ENCODE data around the gene FEZ2. TPM values are rescaled to one million over a fixed set of nuclear protein-coding genes. Genes with fewer than 3 reads are reported as not detected.

FEZ2 gene
- total RNA-seq, 1 donor from 2014 or later: 76.8 TPM

DNA sequence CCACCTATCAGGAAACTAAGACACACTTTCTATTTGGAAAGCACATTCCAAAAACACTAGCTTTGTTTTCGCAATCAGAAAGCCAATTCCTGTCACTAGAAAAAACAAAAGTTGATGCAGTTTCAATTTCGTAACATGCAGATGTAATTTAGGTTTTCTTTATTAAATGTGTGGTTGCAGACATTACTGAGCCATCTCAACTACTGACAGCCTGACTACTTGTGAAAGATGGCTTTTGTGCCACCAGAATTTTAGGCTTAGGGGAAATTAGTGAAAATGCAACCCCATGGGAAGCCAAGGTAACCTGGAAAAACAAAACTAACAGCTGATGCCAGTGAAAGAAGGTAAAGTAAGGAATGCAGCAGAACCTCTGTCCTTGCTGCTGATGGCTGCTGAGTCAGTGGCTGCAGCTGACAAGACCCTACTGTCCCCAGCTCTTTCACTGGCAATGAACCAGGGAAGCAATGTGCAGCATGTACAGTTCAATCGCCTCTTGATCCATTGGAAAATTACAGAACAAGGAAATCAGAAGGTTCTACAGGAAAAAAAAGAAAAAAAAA is 34.9 kb downstream of the FEZ2 start:
- DNase-seq (ENCODE audit: low read depth): no peak

DNA sequence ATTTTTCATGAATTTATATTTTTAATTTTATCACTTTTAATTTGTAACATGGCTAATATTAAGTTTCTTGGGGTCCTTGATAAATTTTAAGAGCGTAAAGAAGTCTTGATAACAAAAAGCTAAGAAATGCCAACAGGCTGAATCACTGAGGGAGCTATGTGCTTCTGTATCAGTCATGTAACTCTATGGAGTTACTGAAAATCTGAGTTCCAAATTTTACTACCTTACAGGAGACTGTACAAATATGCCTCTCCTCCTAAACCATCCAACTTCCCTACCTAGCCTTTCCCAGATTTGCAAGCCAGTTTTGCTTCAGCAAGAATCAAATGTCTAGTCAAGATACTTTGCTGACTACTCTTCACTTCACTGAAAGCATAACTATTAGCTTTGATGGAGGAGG is 35.7 kb downstream of the FEZ2 start:
- no peak for DNase-seq (ENCODE audit: low read depth)

DNA sequence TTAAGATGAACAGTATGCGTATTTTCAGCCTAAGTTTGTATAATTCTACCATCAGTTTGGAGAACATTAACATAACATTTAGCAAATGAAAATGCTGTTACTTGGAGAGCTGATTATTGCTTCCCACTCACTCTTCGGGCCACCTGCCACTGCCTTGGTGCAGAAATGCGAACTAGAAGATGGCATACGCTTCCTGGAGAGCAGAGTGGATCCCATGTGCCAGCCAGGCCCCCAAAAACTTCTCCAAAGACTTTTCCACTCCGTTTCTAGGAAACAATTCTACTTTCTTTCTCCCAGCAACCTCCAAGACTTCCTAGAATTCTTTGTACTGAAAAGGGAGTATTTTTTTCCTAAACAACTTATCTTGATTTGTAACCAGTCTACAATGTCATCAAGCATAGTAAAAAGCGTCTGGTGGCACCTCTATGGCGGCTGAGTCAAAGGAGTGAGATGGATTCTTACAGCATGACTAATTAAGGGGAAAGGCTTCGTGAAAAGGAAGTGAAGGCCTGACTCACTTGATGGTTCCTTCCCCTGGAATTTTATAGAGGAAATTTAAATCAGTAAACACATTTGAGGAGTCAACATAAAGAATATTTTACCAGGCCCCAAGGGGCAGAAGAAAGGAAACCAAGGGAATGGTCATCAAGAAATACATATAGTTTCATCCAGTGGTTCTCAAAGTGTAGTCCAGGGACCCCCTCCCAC is 36.6 kb downstream of the FEZ2 start:
- peak; percentile 68 for DNase-seq (ENCODE audit: low read depth)

DNA sequence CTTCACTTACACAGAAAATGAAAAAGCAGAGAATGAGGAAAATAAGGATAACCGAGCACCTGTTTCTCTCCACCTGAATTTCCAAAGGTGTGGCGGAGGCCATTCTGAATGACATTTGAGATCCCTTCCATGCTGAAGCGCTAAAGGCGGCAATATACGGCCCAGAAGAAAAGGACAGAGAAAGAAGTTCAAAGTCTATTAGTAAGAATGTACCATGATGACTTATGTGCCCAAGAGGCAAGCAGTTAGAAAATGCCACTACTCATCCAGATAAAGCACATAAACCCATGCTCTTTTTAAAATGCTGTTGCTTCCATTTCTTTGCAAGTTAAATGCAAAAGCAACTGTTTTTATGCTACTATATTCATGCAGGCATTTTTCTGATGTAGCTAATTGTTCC is 37.2 kb downstream of the FEZ2 start:
- no peak for DNase-seq (ENCODE audit: low read depth)

DNA sequence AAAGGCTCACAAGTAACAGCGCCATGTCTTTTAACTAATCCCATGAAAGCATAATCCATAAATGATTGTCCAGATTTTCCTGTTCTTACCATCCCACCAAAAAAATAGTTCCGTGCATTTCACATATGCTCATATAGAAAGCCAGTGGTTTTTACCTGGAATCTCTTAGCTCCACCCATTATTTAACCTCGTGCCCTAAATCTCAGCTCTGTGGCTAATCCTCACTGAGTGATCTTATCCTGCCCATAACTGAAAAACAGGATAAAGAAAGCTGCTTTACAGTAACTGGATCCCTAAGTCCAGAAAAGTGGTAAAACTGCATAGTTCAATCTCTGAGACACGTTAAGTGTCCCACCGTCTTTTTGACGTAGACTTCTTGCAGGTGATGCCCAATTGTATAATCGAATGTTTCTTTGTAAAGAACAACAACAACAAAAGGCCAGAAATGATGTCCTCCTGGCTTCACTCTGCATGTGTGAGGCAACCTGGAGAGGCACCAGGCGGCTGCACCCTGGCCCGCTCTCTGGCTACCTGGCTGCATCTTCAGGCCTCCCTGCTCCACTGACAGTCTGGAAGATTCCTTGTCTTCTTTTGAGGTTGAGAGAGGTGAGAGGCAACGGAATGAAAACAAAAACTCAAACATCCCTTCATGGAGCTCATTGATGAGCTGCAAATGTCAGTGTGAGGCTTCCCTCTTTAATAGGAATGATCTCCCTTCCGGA is 38.6 kb downstream of the FEZ2 start:
- no peak for DNase-seq (ENCODE audit: low read depth)

DNA sequence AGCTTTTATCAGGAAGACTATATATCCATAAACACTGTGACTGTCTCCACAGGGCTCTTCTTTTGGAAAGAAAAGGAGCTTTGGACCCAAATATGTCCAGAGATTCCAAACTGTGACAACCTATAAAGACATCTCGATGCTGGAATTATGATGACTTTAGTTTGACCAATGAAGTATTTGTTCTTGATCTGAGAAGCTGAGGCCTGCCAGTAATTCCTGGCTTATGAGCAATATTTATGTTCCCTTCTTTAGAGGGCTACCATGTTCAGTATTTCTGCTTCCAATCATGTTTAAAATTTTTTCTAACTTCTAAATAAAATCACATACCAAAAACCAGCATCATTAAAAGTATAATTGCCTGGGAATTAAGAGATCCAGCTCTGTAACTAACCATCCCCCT is 41.1 kb downstream of the FEZ2 start:
- no peak for DNase-seq (ENCODE audit: low read depth)

DNA sequence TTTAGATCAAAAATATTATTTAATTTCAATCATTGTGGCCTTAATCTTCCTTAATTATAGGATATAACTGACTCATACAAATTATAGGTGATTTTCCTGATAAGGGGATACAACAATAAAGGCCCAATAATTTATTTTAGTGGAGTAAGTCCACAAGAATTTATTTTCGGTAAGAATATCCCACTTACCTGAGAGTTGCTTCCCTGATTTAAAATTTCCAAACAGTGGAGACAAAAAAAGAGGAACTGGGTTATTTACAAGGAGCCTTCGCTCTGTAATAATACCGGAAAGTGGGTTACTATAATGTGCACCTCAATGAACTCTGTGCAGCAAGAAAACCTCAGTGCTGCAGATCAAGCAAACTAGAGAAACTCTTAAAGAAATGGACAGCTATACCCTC is 42.2 kb downstream of the FEZ2 start:
- DNase-seq (ENCODE audit: low read depth): no peak

DNA sequence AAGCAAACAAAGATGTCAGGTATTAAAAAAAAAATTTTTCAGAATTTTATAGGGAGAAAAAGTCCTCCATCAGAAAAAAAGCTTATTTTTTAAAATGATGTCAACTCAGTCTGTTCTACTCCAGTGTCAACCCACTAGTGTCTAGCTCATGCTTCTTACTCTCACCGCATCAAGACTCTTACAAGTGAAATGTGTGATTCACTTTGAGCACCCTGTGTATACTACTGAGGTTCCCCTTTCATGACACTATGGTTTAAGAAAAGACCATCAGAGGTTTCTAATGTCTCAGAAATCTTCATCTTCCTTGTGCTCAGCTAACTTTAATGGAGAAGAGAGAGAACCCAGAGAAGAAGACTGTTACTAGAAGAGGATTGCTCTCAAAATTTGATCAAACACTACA is 43.4 kb downstream of the FEZ2 start:
- no peak for DNase-seq (ENCODE audit: low read depth)

DNA sequence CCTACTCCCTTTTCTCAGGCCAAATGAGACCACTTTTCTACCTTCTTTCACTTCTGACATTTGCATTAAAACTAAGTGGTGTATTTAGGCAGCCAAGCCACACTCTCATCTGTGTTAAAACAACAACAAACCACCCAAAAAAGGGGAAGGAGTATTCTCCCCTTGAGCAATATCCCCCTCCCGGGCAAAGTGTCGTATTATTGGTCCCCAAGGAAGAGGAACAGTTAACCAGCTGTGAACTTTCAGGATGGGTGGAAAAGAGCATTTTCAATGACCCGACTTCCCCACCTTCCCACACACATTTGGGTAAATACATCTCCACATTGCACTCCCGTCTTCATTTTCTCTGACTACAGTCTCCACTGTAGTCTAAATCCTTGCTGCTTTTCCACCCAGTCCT is 44.3 kb downstream of the FEZ2 start:
- no peak for DNase-seq (ENCODE audit: low read depth)

DNA sequence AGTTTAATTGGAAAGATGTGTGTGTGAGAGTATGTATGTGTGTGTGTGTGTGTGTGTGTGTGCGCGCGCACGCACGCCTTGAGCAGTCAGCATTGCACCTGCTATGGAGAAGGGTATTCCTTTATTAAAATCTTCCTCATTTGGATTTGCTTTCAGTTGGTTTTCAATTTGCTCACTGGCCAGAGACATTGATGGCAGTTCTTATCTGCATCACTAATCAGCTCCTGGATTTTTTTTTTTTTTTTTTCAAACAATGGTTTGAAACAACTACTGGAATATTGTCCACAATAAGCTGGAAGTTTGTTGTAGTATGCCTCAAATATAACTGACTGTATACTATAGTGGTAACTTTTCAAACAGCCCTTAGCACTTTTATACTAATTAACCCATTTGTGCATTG is 48.0 kb downstream of the FEZ2 start:
- no peak for DNase-seq (ENCODE audit: low read depth)

DNA sequence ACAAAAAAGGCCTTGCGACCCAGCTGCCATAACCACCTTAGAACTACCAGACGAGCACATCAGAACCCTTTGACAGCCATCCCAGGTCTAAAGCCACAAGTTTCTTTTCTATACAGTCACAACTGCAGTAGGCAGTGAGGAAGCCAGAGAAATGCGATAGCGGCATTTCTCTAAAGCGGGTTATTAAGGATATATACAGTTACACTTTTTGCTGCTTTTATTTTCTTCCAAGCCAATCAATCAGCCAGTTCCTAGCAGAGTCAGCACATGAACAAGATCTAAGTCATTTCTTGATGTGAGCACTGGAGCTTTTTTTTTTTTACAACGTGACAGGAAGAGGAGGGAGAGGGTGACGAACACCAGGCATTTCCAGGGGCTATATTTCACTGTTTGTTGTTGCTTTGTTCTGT is 48.8 kb downstream of the FEZ2 start:
- no peak for DNase-seq (ENCODE audit: low read depth)

DNA sequence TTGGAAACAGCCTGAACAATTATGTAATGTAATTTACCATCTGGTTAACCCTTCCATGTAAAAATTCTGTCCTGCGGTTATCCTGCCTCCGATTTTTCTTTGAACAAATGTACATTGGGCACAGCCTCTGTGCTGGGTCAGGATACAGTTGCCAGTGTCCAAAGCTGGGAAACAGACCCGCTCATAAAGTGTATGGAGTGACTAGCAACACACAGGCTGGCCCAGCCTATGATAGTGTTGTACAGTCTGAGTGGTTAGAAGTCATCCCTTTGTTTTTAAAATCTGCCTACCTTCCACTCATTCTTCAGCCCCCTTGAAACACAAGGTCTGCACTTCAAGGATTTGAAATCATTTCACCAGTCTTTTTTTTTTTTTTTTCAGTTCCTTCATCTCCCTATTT is 50.1 kb downstream of the FEZ2 start:
- no peak for DNase-seq (ENCODE audit: low read depth)

DNA sequence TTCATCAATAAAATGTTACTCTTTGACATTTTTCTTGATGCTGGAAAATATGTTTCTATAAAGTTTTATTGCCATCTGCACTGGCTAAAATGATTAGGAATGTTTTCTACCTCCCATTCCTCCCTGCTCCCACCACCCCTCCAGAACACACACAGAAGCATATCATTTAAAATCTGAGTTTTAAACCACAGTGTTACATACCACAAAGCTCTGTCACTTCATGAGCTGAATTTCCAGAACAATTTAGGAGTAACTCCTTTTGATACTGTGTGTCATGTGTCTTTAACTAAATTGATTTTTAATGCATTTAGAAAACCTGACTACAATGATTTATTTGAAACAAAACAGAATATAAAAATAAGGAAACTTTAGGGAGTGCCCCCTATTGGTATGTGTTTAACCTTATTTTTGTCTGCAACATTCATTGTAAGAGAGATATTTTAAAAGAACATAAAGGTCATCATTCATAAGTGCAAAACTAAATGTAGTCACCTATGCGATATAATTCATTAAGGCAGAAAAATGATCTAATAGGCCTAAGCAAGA is 52.0 kb downstream of the FEZ2 start:
- no peak for DNase-seq (ENCODE audit: low read depth)

DNA sequence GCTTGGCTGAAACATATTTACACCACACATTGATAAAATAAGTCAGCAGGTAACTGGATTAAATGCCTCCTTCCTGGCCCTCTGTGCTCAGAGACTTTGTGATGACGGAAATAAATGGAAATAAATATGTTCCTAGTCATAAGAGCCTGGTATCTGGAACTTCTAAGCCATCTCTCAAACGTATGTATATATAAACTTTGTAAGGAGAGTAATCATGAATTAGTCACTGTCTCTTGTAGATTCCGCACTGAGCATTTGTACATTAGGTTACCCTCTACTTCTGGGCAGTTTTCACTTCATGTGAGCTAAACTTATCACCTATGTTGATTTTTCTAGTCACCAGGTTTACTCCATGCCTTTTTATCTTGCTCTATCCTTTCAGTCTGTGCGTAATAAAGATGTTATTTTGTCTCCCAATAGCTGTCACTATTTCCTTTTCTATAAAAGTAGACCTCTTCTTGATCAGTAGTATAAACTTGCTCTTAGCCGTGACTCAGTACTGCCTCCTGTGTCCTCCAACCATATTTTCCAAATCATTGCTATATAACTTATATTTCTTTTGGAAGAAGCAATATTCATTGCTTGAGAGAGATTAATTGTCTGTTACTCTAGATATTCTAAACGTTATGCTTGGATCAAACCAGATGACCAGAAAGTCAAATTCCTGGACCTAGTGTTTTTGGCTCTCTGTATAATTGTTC is 53.2 kb downstream of the FEZ2 start:
- no peak for DNase-seq (ENCODE audit: low read depth)

DNA sequence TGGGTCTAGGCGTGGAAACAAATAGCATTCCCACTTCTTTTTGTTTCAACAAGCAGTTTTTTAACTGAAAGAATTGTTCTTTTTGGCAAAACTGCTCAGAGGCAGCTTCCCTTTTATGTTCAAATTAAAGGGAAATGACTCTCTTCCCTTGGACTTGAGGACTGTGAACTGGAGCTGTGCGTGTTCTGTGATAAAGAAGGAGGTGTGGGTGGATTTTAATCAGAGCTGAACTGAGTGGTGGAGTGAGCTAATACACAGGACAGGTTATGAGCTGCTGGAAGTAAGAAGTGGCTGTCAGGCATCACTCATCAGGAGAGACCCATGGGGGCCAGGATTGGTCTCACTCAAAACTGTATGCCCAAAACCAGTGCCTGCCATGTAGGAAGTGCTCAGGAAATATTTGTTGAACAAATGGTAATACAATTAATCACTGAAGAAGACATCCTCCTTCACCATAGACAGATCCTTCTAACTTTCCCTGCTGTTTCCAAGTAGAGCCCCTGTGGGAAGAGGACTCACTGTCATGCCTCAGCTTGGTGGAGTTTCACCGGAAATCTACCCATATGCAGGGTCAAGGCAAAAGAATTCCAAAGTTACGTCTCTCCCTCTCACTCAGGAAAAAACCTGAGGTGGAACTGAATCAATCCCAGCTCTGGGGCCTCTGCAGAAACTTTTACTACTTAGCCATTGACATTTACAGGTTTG is 55.9 kb downstream of the FEZ2 start:
- DNase-seq (ENCODE audit: low read depth): no peak

DNA sequence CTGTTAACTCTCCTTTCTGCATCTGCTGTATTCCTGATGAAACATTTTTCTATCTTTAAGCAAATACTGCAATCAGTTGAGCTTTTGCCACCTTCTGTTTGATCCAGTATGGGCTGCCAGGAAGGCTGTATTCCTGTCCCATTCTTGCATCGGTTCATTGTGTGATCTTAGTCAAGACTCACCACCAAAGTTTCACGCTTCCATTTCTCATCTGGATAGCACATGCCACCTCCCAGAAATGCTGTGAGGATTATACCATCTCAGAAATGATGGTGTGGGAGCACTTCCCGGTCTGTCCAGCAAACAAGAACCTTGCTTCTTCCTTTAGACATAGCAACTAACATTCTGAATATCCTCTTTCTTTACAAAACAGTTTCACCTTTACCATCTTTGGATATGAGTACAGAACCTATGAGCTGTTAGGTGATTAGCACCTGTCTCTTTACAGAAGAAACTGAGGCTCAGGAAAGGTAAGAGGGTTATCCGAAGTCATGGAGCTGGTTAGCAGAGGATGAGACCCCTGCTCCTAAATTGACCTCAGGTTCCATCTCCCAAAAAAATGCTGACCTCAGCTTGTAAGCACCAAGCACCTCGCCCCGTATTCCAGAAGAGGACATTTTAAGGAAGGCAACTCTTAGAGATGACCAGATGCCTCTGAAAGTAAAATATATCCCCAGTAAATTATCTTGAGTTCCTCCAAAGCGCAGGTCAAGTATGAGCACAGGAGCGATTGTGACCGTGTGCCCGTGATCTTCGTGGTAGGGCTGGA is 56.8 kb downstream of the FEZ2 start:
- DNase-seq (ENCODE audit: low read depth): no peak

DNA sequence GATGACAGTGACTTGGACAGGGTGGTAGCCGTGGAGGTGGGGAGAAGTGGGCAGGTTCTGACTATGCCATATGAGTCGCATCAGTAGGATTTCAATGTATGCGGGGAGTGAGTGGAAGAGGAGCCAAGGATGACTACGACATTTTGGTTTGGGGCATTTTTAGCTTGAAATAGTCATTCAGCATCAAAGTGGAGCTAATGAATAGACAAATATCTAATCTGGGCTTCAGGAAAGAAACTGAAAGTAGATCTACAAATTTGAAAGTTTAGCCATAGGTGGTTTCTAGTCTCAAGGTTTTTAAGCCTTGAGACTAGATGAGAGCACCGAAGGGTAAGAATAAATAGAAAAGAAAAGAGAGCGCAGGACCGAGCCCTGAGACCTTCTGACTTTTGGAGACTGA is 58.3 kb downstream of the FEZ2 start:
- no peak for DNase-seq (ENCODE audit: low read depth)

DNA sequence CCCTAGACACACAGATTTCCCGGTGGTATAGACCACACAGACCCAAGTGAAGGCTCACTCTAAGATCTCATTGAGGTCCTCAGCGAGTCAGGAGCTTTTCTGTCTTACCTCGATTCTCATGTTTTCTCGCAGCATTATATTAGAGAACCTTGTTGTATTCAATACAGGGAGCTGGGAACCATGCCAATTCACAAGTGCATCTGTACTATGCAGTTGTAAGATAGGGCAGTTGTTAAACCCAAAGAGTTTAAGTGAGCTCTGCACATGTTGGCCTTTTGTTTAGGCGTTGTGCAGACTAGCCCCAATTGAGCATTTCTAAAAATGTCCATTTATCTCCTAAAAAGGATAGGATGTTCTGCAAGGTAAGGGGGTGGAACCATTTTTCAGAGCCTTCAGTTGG is 59.6 kb downstream of the FEZ2 start:
- DNase-seq (ENCODE audit: low read depth): no peak

DNA sequence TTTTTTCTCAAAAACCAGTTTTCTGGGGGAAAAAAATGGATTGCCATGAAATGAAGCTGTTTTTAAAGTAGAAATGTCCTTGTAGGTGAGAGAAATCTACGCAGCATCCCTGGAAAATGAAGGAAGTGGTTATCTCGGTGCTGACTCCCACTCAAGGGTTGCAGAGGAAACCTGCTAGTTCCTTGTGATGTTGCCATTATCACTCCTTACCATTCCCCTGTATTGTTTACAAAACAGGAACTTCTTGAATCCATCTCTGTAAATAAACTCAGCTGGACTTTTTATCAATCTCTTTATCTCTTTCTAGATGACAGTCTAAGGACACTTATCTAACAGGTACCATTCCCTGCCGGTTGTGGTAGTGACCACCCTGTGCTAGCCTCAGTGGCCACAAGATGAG is 61.2 kb downstream of the FEZ2 start:
- no peak for DNase-seq (ENCODE audit: low read depth)

DNA sequence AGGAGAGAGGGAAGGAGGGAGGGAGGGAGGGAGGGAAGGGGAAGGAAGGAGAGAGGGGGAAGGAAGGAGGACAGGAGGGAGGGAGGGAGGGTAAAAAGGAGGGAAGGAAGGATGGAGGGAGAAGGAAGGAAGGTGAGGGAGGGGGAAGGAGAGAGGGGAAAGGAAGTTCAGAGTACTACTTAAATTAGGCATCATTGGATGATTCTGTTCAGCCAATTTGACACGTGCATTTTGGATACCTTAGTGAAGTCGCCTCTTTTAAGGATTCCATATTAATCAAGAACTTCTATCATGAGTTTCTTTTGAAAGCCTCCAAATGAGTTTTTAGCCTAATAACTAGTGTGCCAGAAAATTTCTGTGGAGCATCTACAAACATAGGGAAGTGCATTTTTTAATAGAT is 62.9 kb downstream of the FEZ2 start:
- DNase-seq (ENCODE audit: low read depth): no peak

Data from myocyte (in vitro differentiated cells).